HL-60 (cell line): ENCODE data around the gene IL17RA.

Experiments
- CTCF ChIP-seq: IDR thresholded peaks from one replicate; pipeline ENCODE4 v1.5.1; 2011; ENCODE audit warnings: low read length, control low read depth, inconsistent platforms; ENCODE audit not compliant: insufficient read depth
- GABPA ChIP-seq: IDR thresholded peaks from 2 replicates; pipeline ENCODE4 v1.6.1; 2012; ENCODE audit warnings: low read depth
- POLR2AphosphoS5 ChIP-seq: IDR thresholded peaks from 2 replicates; pipeline ENCODE4 v1.6.1; 2012; ENCODE audit warnings: low read depth
- REST ChIP-seq: IDR thresholded peaks from 2 replicates; pipeline ENCODE4 v1.6.1; 2012; ENCODE audit warnings: low read depth; ENCODE audit not compliant: insufficient replicate concordance
- SPI1 ChIP-seq: IDR thresholded peaks from 2 replicates; pipeline ENCODE4 v1.6.1; 2012; ENCODE audit warnings: low read depth, mild to moderate bottlenecking, borderline replicate concordance

- TF ChIP-seq POLR2AphosphoS5 (no peak), CTCF (no peak), REST (no peak), SPI1 (no peak), GABPA (no peak)
Measured at GRCh38 chr22:17140826-17141766, 56.3 kb downstream of the IL17RA start.
